ENCODE data around the gene BIRC3. TPM values are rescaled to one million over a fixed set of nuclear protein-coding genes. Genes with fewer than 3 reads are reported as not detected.

Gene BIRC3
- total RNA-seq, 3 donors from 2014 or later: 26.1 to 116 (median 45.4) TPM

GRCh38 chr11:102272047-102272824 is 45.0 kb upstream of the BIRC3 start:
- no peak overlapping the region for H3K4me3 ChIP-seq

GRCh38 chr11:102274628-102275027 is 42.7 kb upstream of the BIRC3 start:
- no peak overlapping the region for H3K4me3 ChIP-seq
- peaks cover 21% of the 10 kb centered on the region for H3K4me1 ChIP-seq (ENCODE audit: low read depth)
- ATAC-seq (no peak), DNase-seq (no peak)
- no peak for TF ChIP-seq CTCF (IDR thresholded peaks at IDR 0.05)
- intact Hi-C loops (cut with DNase I, micrococcal nuclease): no loop called here
- no peaks in the 10 kb centered on the region for H3K36me3 ChIP-seq (ENCODE audit: low read depth)
- H3K9me3 ChIP-seq: no peaks in the 10 kb centered on the region

More at GRCh38 chr11:102272047-102272824, 45.0 kb upstream of the BIRC3 start:
- no peak for TF ChIP-seq CTCF (IDR thresholded peaks at IDR 0.05)
- ATAC-seq: peak; percentile 48
- DNase-seq: no peak
- no peaks in the 10 kb centered on the region for H3K36me3 ChIP-seq (ENCODE audit: low read depth)
- peaks cover 25% of the 10 kb centered on the region for H3K4me1 ChIP-seq (ENCODE audit: low read depth)
- H3K9me3 ChIP-seq: no peaks in the 10 kb centered on the region
- intact Hi-C loops (cut with DNase I, micrococcal nuclease): no loop called here

- no peaks in the 10 kb centered on the region for H3K36me3 ChIP-seq (ENCODE audit: low read depth)
- DNase-seq: no peak
- H3K4me3 ChIP-seq: no peak overlapping the region
- intact Hi-C loops (cut with DNase I, micrococcal nuclease): no loop called here
- ATAC-seq: no peak
- H3K9me3 ChIP-seq: no peaks in the 10 kb centered on the region
- no peak for TF ChIP-seq CTCF (IDR thresholded peaks at IDR 0.05)
- peaks cover 26% of the 10 kb centered on the region for H3K4me1 ChIP-seq (ENCODE audit: low read depth)
These were observed 40.9 kb upstream of the BIRC3 start for GRCh38 chr11:102276362-102276761.

- no peak for TF ChIP-seq CTCF (IDR thresholded peaks at IDR 0.05)
- Histone ChIP-seq H3K36me3 (ENCODE audit: low read depth) (no peaks in the 10 kb centered on the region), H3K9me3 (no peaks in the 10 kb centered on the region), H3K4me1 (ENCODE audit: low read depth) (peaks cover 25% of the 10 kb centered on the region), H3K4me3 (no peak overlapping the region)
- no peak for DNase-seq
- no peak for ATAC-seq
- intact Hi-C loops (cut with DNase I, micrococcal nuclease): no loop called here
These were observed 40.5 kb upstream of the BIRC3 start for GRCh38 chr11:102276783-102277182.

- intact Hi-C loops (cut with DNase I, micrococcal nuclease): loop anchor here in 1 of 2 donors (10.0 kb wide), 1 partner anchor 215 kb away; no protein-coding TSS in a partner anchor
- H3K36me3 ChIP-seq (ENCODE audit: low read depth): no peaks in the 10 kb centered on the region
- peaks cover 19% of the 10 kb centered on the region for H3K4me1 ChIP-seq (ENCODE audit: low read depth)
- H3K9me3 ChIP-seq: no peaks in the 10 kb centered on the region
- H3K4me3 ChIP-seq: no peak overlapping the region
- no peak for TF ChIP-seq CTCF (IDR thresholded peaks at IDR 0.05)
- ATAC-seq (peak; percentile 88), DNase-seq (peak in 1 of 3 donors; percentile 65)
These were observed 37.6 kb upstream of the BIRC3 start for GRCh38 chr11:102279641-102280170.

Data from mucosa of descending colon (tissue), 3 donors.